ENCODE data around the gene NPAS3. TPM values are rescaled to one million over a fixed set of nuclear protein-coding genes. Genes with fewer than 3 reads are reported as not detected.

Gene NPAS3
- total RNA-seq, 1 experiment from 2014 or later, result 0.36 TPM

DNA sequence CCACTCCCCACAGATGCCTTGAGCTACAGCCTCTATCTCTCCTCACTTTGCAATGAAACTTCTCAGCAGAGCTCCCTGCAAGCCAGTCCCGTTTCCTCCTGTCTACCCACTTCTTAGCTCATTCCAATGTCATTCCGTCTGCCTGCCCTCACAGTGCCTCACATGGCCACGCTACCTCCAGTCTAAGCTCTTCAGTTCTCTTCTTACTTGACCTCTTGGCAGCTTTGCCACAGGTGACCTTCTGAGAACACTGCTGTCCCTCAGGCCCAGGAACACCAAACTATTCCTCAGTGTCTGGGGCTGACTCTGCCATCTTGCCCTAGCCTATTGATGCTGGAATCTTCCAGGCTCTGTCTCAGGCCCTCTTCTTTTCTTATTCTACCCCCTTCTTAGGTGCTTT is 902.1 kb downstream of the NPAS3 start:
- Histone ChIP-seq H3K4me2 (ENCODE audit: low read length) (no peak overlapping the region), H3K4me1 (ENCODE audit: insufficient read depth, low read length) (no peaks in the 10 kb centered on the region), H4K20me1 (ENCODE audit: low read length) (no peaks in the 10 kb centered on the region), H3K9me3 (ENCODE audit: low read length) (no peaks in the 10 kb centered on the region), H2AFZ (ENCODE audit: low read length) (no peak overlapping the region), H3K36me3 (ENCODE audit: low read depth, low read length) (no peaks in the 10 kb centered on the region), H3K27ac (ENCODE audit: low read length) (no peak overlapping the region), H3K79me2 (ENCODE audit: low read length) (no peaks in the 10 kb centered on the region), H3K9ac (ENCODE audit: low read length) (no peak overlapping the region), H3K4me3 (ENCODE audit: low read length) (no peak overlapping the region), H3K27me3 (ENCODE audit: low read length) (peaks cover 21% of the 10 kb centered on the region; the same call in 1 of the 2 replicates), H3F3A (ENCODE audit: low read length, unreplicated experiment) (no peaks in the 10 kb centered on the region), H3K9me2 (replicated peaks; ENCODE audit: low read length) (no peaks in the 10 kb centered on the region)
- ChIA-PET CTCF (interaction anchor here (0.7 to 1.5 kb wide), 2 partner anchors 258 to 658 kb away, joined by 3 to 11 read pairs; no protein-coding TSS in a partner anchor), POLR2A (ENCODE audit: unreplicated experiment) (no interaction called here)
- DNase-seq, result no peak
- intact Hi-C loops (cut with micrococcal nuclease), result no loop called here
- BruUV-seq (replicated peaks), result no TSS peak
- ATAC-seq, result no peak
- no peak for TF ChIP-seq EZH2 (IDR thresholded peaks at IDR 0.05; ENCODE audit: low read length, unreplicated experiment)
- TF ChIP-seq EZH2phosphoT487 (IDR thresholded peaks at IDR 0.05; ENCODE audit: borderline replicate concordance, low read length), result no peak
- TF ChIP-seq, protein P1, sequence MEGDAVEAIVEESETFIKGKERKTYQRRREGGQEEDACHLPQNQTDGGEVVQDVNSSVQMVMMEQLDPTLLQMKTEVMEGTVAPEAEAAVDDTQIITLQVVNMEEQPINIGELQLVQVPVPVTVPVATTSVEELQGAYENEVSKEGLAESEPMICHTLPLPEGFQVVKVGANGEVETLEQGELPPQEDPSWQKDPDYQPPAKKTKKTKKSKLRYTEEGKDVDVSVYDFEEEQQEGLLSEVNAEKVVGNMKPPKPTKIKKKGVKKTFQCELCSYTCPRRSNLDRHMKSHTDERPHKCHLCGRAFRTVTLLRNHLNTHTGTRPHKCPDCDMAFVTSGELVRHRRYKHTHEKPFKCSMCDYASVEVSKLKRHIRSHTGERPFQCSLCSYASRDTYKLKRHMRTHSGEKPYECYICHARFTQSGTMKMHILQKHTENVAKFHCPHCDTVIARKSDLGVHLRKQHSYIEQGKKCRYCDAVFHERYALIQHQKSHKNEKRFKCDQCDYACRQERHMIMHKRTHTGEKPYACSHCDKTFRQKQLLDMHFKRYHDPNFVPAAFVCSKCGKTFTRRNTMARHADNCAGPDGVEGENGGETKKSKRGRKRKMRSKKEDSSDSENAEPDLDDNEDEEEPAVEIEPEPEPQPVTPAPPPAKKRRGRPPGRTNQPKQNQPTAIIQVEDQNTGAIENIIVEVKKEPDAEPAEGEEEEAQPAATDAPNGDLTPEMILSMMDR (conservative IDR thresholded peaks at IDR 0.05; ENCODE audit: low read depth, low read length), result no peak

DNA sequence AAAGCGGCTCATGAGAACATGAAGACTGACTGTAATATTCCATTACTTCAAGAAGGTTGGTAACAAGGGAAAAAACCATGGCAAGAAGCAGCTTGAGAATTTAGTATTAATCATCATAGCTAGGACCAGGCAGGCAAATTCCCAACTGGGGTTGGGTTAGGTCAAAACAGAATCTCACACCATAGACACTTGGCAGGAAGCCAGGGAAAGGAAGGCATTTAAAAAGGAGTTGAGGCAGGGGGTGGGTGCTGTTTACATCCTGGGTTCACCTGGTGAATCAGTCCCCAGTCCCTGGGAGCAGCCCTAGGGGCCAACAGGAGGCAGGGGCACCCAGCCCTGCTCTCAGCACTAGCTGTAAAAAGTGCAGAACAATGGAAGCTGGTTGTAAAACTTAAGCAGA is 903.6 kb downstream of the NPAS3 start:
- intact Hi-C loops (cut with micrococcal nuclease), result no loop called here
- H3K9me2 ChIP-seq (replicated peaks; ENCODE audit: low read length), result no peaks in the 10 kb centered on the region
- BruUV-seq (replicated peaks), result no TSS peak
- no peak overlapping the region for H2AFZ ChIP-seq (ENCODE audit: low read length)
- no peak overlapping the region for H3K4me2 ChIP-seq (ENCODE audit: low read length)
- H3K9me3 ChIP-seq (ENCODE audit: low read length), result no peaks in the 10 kb centered on the region
- peaks cover 23% of the 10 kb centered on the region; the same call in 1 of the 2 replicates for H3K27me3 ChIP-seq (ENCODE audit: low read length)
- ChIA-PET POLR2A (ENCODE audit: unreplicated experiment) (no interaction called here), CTCF (no interaction called here)
- H3K27ac ChIP-seq (ENCODE audit: low read length), result no peak overlapping the region
- no peak overlapping the region for H3K9ac ChIP-seq (ENCODE audit: low read length)
- H3F3A ChIP-seq (ENCODE audit: low read length, unreplicated experiment), result no peaks in the 10 kb centered on the region
- H3K79me2 ChIP-seq (ENCODE audit: low read length), result no peaks in the 10 kb centered on the region
- no peaks in the 10 kb centered on the region for H3K36me3 ChIP-seq (ENCODE audit: low read depth, low read length)
- peak; percentile 56 for DNase-seq
- no peak for TF ChIP-seq EZH2phosphoT487 (IDR thresholded peaks at IDR 0.05; ENCODE audit: borderline replicate concordance, low read length)
- no peak for TF ChIP-seq EZH2 (IDR thresholded peaks at IDR 0.05; ENCODE audit: low read length, unreplicated experiment)
- no peaks in the 10 kb centered on the region for H4K20me1 ChIP-seq (ENCODE audit: low read length)
- H3K4me1 ChIP-seq (ENCODE audit: insufficient read depth, low read length), result no peaks in the 10 kb centered on the region
- no peak overlapping the region for H3K4me3 ChIP-seq (ENCODE audit: low read length)
- ATAC-seq, result no peak

DNA sequence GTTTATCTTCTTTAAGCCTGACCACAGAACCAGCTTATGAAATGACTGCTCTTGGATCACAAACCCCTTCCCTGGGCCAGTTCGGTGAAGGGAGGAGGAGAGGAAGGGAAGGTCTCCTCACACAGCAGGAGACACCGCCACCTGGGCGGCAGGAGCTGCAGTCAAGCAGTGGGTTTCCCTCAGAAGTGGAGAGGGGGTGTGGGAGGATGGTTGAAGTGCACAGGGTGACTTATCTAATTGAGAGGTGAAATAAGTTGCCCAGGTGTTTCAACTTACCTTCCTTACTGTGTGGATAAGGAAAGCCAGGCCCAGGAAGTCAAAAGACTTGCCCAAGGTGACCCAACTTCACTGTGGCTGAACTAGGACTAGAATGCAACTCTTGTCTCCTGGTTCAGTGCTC is 905.4 kb downstream of the NPAS3 start:
- no peak overlapping the region for H3K27ac ChIP-seq (ENCODE audit: low read length)
- DNase-seq (no peak), ATAC-seq (no peak)
- no peaks in the 10 kb centered on the region for H3F3A ChIP-seq (ENCODE audit: low read length, unreplicated experiment)
- no peaks in the 10 kb centered on the region for H3K4me1 ChIP-seq (ENCODE audit: insufficient read depth, low read length)
- TF ChIP-seq, protein P1 (conservative IDR thresholded peaks at IDR 0.05; ENCODE audit: low read depth, low read length), result no peak
- TF ChIP-seq EZH2phosphoT487 (IDR thresholded peaks at IDR 0.05; ENCODE audit: borderline replicate concordance, low read length) (no peak), EZH2 (IDR thresholded peaks at IDR 0.05; ENCODE audit: low read length, unreplicated experiment) (no peak)
- H3K4me2 ChIP-seq (ENCODE audit: low read length), result no peak overlapping the region
- intact Hi-C loops (cut with micrococcal nuclease), result no loop called here
- H4K20me1 ChIP-seq (ENCODE audit: low read length), result no peaks in the 10 kb centered on the region
- ChIA-PET POLR2A (ENCODE audit: unreplicated experiment) (no interaction called here), CTCF (no interaction called here)
- H3K27me3 ChIP-seq (ENCODE audit: low read length), result peaks cover 23% of the 10 kb centered on the region; the same call in 1 of the 2 replicates
- BruUV-seq (replicated peaks), result no TSS peak
- H3K79me2 ChIP-seq (ENCODE audit: low read length), result no peaks in the 10 kb centered on the region
- no peak overlapping the region for H2AFZ ChIP-seq (ENCODE audit: low read length)
- no peaks in the 10 kb centered on the region for H3K36me3 ChIP-seq (ENCODE audit: low read depth, low read length)
- H3K9me3 ChIP-seq (ENCODE audit: low read length), result no peaks in the 10 kb centered on the region
- no peaks in the 10 kb centered on the region for H3K9me2 ChIP-seq (replicated peaks; ENCODE audit: low read length)
- H3K4me3 ChIP-seq (ENCODE audit: low read length), result no peak overlapping the region
- no peak overlapping the region for H3K9ac ChIP-seq (ENCODE audit: low read length)

Data from PC-3 (cell line).